Measurements from ENCODE around the gene TNKS2. TPM values are rescaled to one million over a fixed set of nuclear protein-coding genes. Genes with fewer than 3 reads are reported as not detected.
A peak's percentile ranks its signal among the peaks of the same experiment; 100 is the strongest.

TNKS2 gene
- total and polyA plus RNA-seq, 4 donors = 9.8 to 43.2 (median 27.4) TPM

DNA sequence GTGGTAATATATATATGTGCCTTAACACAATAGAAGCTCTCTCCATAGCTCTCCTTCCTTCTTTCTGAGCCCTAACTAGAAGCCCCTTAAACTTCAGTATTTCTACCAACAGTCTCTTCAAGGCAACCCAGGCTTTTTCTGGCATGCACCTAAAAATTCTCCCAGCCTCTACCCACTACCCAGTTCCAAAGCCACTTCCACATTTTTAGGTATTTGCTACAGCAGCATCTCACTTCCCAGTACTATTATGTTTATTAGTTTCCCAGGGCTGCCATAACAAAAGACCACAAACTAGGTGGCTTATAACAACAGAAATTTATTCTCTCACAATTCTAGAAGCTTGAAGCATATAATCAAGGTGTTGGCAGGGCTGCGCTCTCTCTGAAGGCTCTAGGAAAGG is 15.7 kb upstream of the TNKS2 start:
- 94 to 100% methylated on average over 1 of the region's 1 CpG for WGBS, 2 donors
- H3K27me3 ChIP-seq (ENCODE audit: control insufficient read depth in 1 of 2, insufficient read depth in 2 of 2, low read length in 1 of 2) = no peaks in the 10 kb centered on the region
- no peak for ATAC-seq (ENCODE audit: low FRiP score)
- H3K4me1 ChIP-seq (ENCODE audit: control insufficient read depth in 1 of 2, insufficient read depth in 2 of 2, low read length in 2 of 2) = no peaks in the 10 kb centered on the region
- H3K27ac ChIP-seq (ENCODE audit: low read depth in 1 of 2, low read length in 2 of 2) = no peak overlapping the region
- no peaks in the 10 kb centered on the region for H3K36me3 ChIP-seq (ENCODE audit: control insufficient read depth in 1 of 2, insufficient read depth in 2 of 2, low read length in 1 of 2)
- intact Hi-C loops (cut with DNase I) = no loop called here
- H3K4me3 ChIP-seq (ENCODE audit: low read length in 2 of 2) = no peak overlapping the region
- no peak for DNase-seq
- H3K9me3 ChIP-seq (ENCODE audit: control insufficient read depth, low read length) = no peaks in the 10 kb centered on the region

GRCh38 chr10:91785830-91786229 is 12.4 kb upstream of the TNKS2 start:
- H3K27ac ChIP-seq (ENCODE audit: low read depth in 1 of 2, low read length in 2 of 2) = no peak overlapping the region
- intact Hi-C loops (cut with DNase I) = no loop called here
- no peaks in the 10 kb centered on the region for H3K9me3 ChIP-seq (ENCODE audit: control insufficient read depth, low read length)
- no peaks in the 10 kb centered on the region for H3K4me1 ChIP-seq (ENCODE audit: control insufficient read depth in 1 of 2, insufficient read depth in 2 of 2, low read length in 2 of 2)
- WGBS, 2 donors = 73 to 75% methylated on average over 1 of the region's 1 CpG
- no peaks in the 10 kb centered on the region for H3K36me3 ChIP-seq (ENCODE audit: control insufficient read depth in 1 of 2, insufficient read depth in 2 of 2, low read length in 1 of 2)
- no peak for ATAC-seq (ENCODE audit: low FRiP score)
- no peak overlapping the region for H3K4me3 ChIP-seq (ENCODE audit: low read length in 2 of 2)
- no peaks in the 10 kb centered on the region for H3K27me3 ChIP-seq (ENCODE audit: control insufficient read depth in 1 of 2, insufficient read depth in 2 of 2, low read length in 1 of 2)
- no peak for DNase-seq

DNA sequence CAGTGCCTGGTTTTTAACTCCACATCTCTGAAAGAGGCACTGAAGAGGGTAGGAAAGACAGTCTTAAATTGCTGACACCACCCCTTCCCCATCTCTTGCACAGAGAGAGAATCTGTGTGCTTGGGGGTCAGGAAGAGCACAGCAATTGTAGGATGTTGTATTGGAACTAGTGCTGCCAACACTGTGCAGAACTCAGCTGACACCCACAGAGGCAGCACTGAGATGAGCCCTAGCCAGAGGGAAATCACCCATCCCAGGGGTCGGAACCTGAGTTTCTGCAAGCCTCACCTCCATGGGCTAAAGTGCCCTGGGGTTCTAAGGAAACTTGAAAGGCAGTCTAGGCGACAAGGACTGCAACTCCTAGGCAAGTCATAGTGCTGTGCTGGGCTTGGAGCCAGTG is 11.0 kb upstream of the TNKS2 start:
- Histone ChIP-seq H3K4me1 (ENCODE audit: control insufficient read depth in 1 of 2, insufficient read depth in 2 of 2, low read length in 2 of 2) (no peaks in the 10 kb centered on the region), H3K27me3 (ENCODE audit: control insufficient read depth in 1 of 2, insufficient read depth in 2 of 2, low read length in 1 of 2) (no peaks in the 10 kb centered on the region), H3K9me3 (ENCODE audit: control insufficient read depth, low read length) (no peaks in the 10 kb centered on the region), H3K27ac (ENCODE audit: low read depth in 1 of 2, low read length in 2 of 2) (no peak overlapping the region), H3K4me3 (ENCODE audit: low read length in 2 of 2) (no peak overlapping the region), H3K36me3 (ENCODE audit: control insufficient read depth in 1 of 2, insufficient read depth in 2 of 2, low read length in 1 of 2) (no peaks in the 10 kb centered on the region)
- WGBS, 2 donors = 95% methylated on average over 2 of the region's 2 CpGs
- intact Hi-C loops (cut with DNase I) = no loop called here
- ATAC-seq (ENCODE audit: low FRiP score) = no peak
- DNase-seq = no peak

DNA sequence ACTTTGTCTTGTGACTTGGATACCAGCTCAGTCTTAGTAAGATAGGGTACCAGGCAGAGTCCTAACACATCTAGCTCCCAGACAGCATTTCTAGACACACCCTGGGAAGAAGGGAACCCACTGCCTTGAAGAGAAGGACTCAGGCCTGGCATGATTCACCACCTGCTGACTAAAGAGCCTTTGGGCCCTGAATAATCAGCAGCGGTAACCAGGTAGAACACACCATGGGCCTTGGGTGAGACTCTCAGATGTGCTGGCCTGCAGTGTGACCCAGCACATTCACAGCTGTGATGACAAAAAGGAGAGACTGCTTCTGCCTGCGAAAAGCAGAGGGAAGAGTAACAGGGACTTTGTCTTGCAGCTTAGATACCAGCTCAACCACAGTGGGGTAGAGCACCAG is 10.4 kb upstream of the TNKS2 start:
- Histone ChIP-seq H3K27ac (ENCODE audit: low read depth in 1 of 2, low read length in 2 of 2) (no peak overlapping the region), H3K4me3 (ENCODE audit: low read length in 2 of 2) (no peak overlapping the region), H3K36me3 (ENCODE audit: control insufficient read depth in 1 of 2, insufficient read depth in 2 of 2, low read length in 1 of 2) (no peaks in the 10 kb centered on the region), H3K27me3 (ENCODE audit: control insufficient read depth in 1 of 2, insufficient read depth in 2 of 2, low read length in 1 of 2) (no peaks in the 10 kb centered on the region), H3K4me1 (ENCODE audit: control insufficient read depth in 1 of 2, insufficient read depth in 2 of 2, low read length in 2 of 2) (no peaks in the 10 kb centered on the region), H3K9me3 (ENCODE audit: control insufficient read depth, low read length) (no peaks in the 10 kb centered on the region)
- ATAC-seq (ENCODE audit: low FRiP score) = no peak
- 97 to 100% methylated on average over 2 of the region's 2 CpGs for WGBS, 2 donors
- DNase-seq = no peak
- intact Hi-C loops (cut with DNase I) = no loop called here

DNA sequence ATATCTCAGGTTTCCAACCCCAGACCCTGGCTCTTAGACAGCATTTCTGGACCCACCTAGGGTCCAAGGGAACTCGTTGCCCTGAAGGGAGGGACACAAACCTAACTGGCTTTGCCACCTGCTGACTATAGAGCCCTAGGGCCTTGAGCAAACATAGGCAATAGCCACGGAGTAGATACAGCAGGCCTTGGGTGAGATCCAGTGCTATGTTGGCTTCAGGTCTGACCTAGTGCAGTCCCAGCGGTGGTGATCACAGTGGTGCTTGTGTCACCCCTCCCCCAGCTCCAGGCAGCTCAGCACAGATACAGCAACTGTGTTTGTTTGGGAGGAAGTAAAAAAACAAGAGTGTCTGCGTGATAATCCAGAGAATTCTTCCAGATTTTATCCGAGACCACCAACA is 9.7 kb upstream of the TNKS2 start:
- H3K4me1 ChIP-seq (ENCODE audit: control insufficient read depth in 1 of 2, insufficient read depth in 2 of 2, low read length in 2 of 2) = no peaks in the 10 kb centered on the region
- DNase-seq (no peak), ATAC-seq (ENCODE audit: low FRiP score) (no peak)
- no peak overlapping the region for H3K4me3 ChIP-seq (ENCODE audit: low read length in 2 of 2)
- WGBS, 2 donors = 74 to 80% methylated on average over 5 of the region's 5 CpGs
- intact Hi-C loops (cut with DNase I) = no loop called here
- no peaks in the 10 kb centered on the region for H3K36me3 ChIP-seq (ENCODE audit: control insufficient read depth in 1 of 2, insufficient read depth in 2 of 2, low read length in 1 of 2)
- H3K27me3 ChIP-seq (ENCODE audit: control insufficient read depth in 1 of 2, insufficient read depth in 2 of 2, low read length in 1 of 2) = no peaks in the 10 kb centered on the region
- H3K9me3 ChIP-seq (ENCODE audit: control insufficient read depth, low read length) = no peaks in the 10 kb centered on the region
- H3K27ac ChIP-seq (ENCODE audit: low read depth in 1 of 2, low read length in 2 of 2) = no peak overlapping the region

GRCh38 chr10:91796331-91797047 is 1.7 kb upstream of the TNKS2 start:
- Histone ChIP-seq H3K4me3 (ENCODE audit: low read length in 2 of 2) (peak overlapping the region; percentile 2 to 84), H3K9me3 (ENCODE audit: control insufficient read depth, low read length) (no peaks in the 10 kb centered on the region), H3K27me3 (ENCODE audit: control insufficient read depth in 1 of 2, insufficient read depth in 2 of 2, low read length in 1 of 2) (no peaks in the 10 kb centered on the region), H3K36me3 (ENCODE audit: control insufficient read depth in 1 of 2, insufficient read depth in 2 of 2, low read length in 1 of 2) (no peaks in the 10 kb centered on the region), H3K27ac (ENCODE audit: low read depth in 1 of 2, low read length in 2 of 2) (peak overlapping the region in 1 of 2 donors; percentile 87), H3K4me1 (ENCODE audit: control insufficient read depth in 1 of 2, insufficient read depth in 2 of 2, low read length in 2 of 2) (no peaks in the 10 kb centered on the region)
- DNase-seq = no peak
- 1 to 2% methylated on average over 11 of the region's 11 CpGs for WGBS, 2 donors
- no peak for ATAC-seq (ENCODE audit: low FRiP score)
- intact Hi-C loops (cut with DNase I) = no loop called here

GRCh38 chr10:91797048-91797690 is 1.1 kb upstream of the TNKS2 start:
- WGBS, 2 donors = 44 to 53% methylated on average over 3 of the region's 3 CpGs
- no peaks in the 10 kb centered on the region for H3K9me3 ChIP-seq (ENCODE audit: control insufficient read depth, low read length)
- ATAC-seq (ENCODE audit: low FRiP score) (no peak), DNase-seq (no peak)
- H3K4me1 ChIP-seq (ENCODE audit: control insufficient read depth in 1 of 2, insufficient read depth in 2 of 2, low read length in 2 of 2) = no peaks in the 10 kb centered on the region
- peak overlapping the region; percentile 51 to 87 for H3K27ac ChIP-seq (ENCODE audit: low read depth in 1 of 2, low read length in 2 of 2)
- no peaks in the 10 kb centered on the region for H3K27me3 ChIP-seq (ENCODE audit: control insufficient read depth in 1 of 2, insufficient read depth in 2 of 2, low read length in 1 of 2)
- H3K4me3 ChIP-seq (ENCODE audit: low read length in 2 of 2) = peak overlapping the region; percentile 84 to 89
- intact Hi-C loops (cut with DNase I) = no loop called here
- H3K36me3 ChIP-seq (ENCODE audit: control insufficient read depth in 1 of 2, insufficient read depth in 2 of 2, low read length in 1 of 2) = no peaks in the 10 kb centered on the region

GRCh38 chr10:91798649-91799611 is 704 bp downstream of the TNKS2 start:
- 0 to 1% methylated on average over 26 to 54 of the region's 54 CpGs for WGBS, 2 donors
- peak overlapping the region; percentile 84 for H3K4me3 ChIP-seq (ENCODE audit: low read length in 2 of 2)
- H3K9me3 ChIP-seq (ENCODE audit: control insufficient read depth, low read length) = no peaks in the 10 kb centered on the region
- peaks cover 0 to 9% of the 10 kb centered on the region in 2 donors for H3K4me1 ChIP-seq (ENCODE audit: control insufficient read depth in 1 of 2, insufficient read depth in 2 of 2, low read length in 2 of 2)
- DNase-seq = no peak
- intact Hi-C loops (cut with DNase I) = no loop called here
- no peaks in the 10 kb centered on the region for H3K36me3 ChIP-seq (ENCODE audit: control insufficient read depth in 1 of 2, insufficient read depth in 2 of 2, low read length in 1 of 2)
- H3K27ac ChIP-seq (ENCODE audit: low read depth in 1 of 2, low read length in 2 of 2) = peak overlapping the region; percentile 68 to 69
- H3K27me3 ChIP-seq (ENCODE audit: control insufficient read depth in 1 of 2, insufficient read depth in 2 of 2, low read length in 1 of 2) = no peaks in the 10 kb centered on the region
- peak; percentile 42 for ATAC-seq (ENCODE audit: low FRiP score)

Data from aorta (tissue), 5 donors.